Neural crest cell (in vitro differentiated cells): ENCODE results near the gene PHAF1. TPM values are rescaled to one million over a fixed set of nuclear protein-coding genes. Genes with fewer than 3 reads are reported as not detected.

Experiments
- DNase-seq: peaks from one replicate; pipeline ENCODE4 v3.0.0; 2021; ENCODE audit warnings: low read depth, mixed read lengths, low spot score
- H3K27ac Mint-ChIP-seq: one replicate; pipeline ENCODE4 v1.8.0; 2021; ENCODE audit warnings: mild to moderate bottlenecking, mixed read lengths; ENCODE audit not compliant: unreplicated experiment
- H3K27me3 Mint-ChIP-seq: 2 replicates; pipeline ENCODE4 v1.8.0; 2021; ENCODE audit warnings: low read depth, mild to moderate bottlenecking, mixed read lengths
- H3K36me3 Mint-ChIP-seq: 2 replicates; pipeline ENCODE4 v1.8.0; 2021; ENCODE audit warnings: low read depth, mild to moderate bottlenecking, mixed read lengths
- H3K4me1 Mint-ChIP-seq: 2 replicates; pipeline ENCODE4 v1.8.0; 2021; ENCODE audit warnings: mixed read lengths
- H3K4me3 Mint-ChIP-seq: one replicate; pipeline ENCODE4 v1.8.0; 2021; ENCODE audit warnings: mild to moderate bottlenecking, mixed read lengths
- H3K9me3 Mint-ChIP-seq: 2 replicates; pipeline ENCODE4 v1.8.0; 2021; ENCODE audit warnings: mixed read lengths
- CTCF ChIP-seq: fragments of 200-600 bp; sonication (generic); conservative IDR thresholded peaks from 2 replicates; pipeline ENCODE4 v1.5.0; 2021; ENCODE audit warnings: antibody characterized with exemption, mild to moderate bottlenecking
- total RNA-seq: library from RNA; stranded (reverse); gene quantifications from 2 replicates; pipeline ENCODE4 v1.2.1, GENCODE V29; 2021

Gene PHAF1
- total RNA-seq, 1 donor from 2014 or later = 24.9 TPM

- no peaks in the 10 kb centered on the region for H3K36me3 Mint-ChIP-seq
- peaks cover 28% of the 10 kb centered on the region for H3K27me3 Mint-ChIP-seq
Observed at GRCh38 chr16:67184453-67184994, 74.8 kb downstream of the PHAF1 start.

GRCh38 chr16:67184995-67185650 is 75.4 kb downstream of the PHAF1 start:
- DNase-seq = peak; percentile 95
- H3K9me3 Mint-ChIP-seq = no peaks in the 10 kb centered on the region
- H3K27me3 Mint-ChIP-seq = peaks cover 26% of the 10 kb centered on the region
- TF ChIP-seq CTCF = peak; percentile 79
- H3K27ac Mint-ChIP-seq = no peak overlapping the region
- peak overlapping the region; percentile 97 for H3K4me3 Mint-ChIP-seq
- H3K4me1 Mint-ChIP-seq = peaks cover 7% of the 10 kb centered on the region
- no peaks in the 10 kb centered on the region for H3K36me3 Mint-ChIP-seq

More at GRCh38 chr16:67184453-67184994, 74.8 kb downstream of the PHAF1 start:
- peaks cover 7% of the 10 kb centered on the region for H3K4me1 Mint-ChIP-seq
- TF ChIP-seq CTCF = no peak
- H3K27ac Mint-ChIP-seq = no peak overlapping the region
- DNase-seq = no peak
- H3K9me3 Mint-ChIP-seq = no peaks in the 10 kb centered on the region
- no peak overlapping the region for H3K4me3 Mint-ChIP-seq

- H3K9me3 Mint-ChIP-seq = no peaks in the 10 kb centered on the region
- H3K36me3 Mint-ChIP-seq = no peaks in the 10 kb centered on the region
- H3K27me3 Mint-ChIP-seq = peaks cover 26% of the 10 kb centered on the region
- H3K4me3 Mint-ChIP-seq = peak overlapping the region; percentile 97
- H3K4me1 Mint-ChIP-seq = peaks cover 7% of the 10 kb centered on the region
- H3K27ac Mint-ChIP-seq = no peak overlapping the region
- TF ChIP-seq CTCF = peak; percentile 6
- no peak for DNase-seq
Observed at GRCh38 chr16:67185651-67186134, 76.0 kb downstream of the PHAF1 start.

GRCh38 chr16:67186550-67186950 is 76.8 kb downstream of the PHAF1 start:
- Mint-ChIP-seq H3K36me3 (no peaks in the 10 kb centered on the region), H3K27me3 (peaks cover 26% of the 10 kb centered on the region), H3K9me3 (no peaks in the 10 kb centered on the region), H3K4me1 (peaks cover 10% of the 10 kb centered on the region), H3K4me3 (no peak overlapping the region), H3K27ac (no peak overlapping the region)
- TF ChIP-seq CTCF = no peak
- DNase-seq = no peak

- Mint-ChIP-seq H3K4me1 (peaks cover 15% of the 10 kb centered on the region), H3K27ac (no peak overlapping the region), H3K36me3 (no peaks in the 10 kb centered on the region), H3K27me3 (peaks cover 26% of the 10 kb centered on the region), H3K4me3 (peak overlapping the region; percentile 27), H3K9me3 (no peaks in the 10 kb centered on the region)
- TF ChIP-seq CTCF = no peak
- DNase-seq = no peak
Observed at GRCh38 chr16:67187175-67187890, 77.6 kb downstream of the PHAF1 start.
